MCF 10A (cell line): ENCODE measurements around the gene OR6V1. TPM values are rescaled to one million over a fixed set of nuclear protein-coding genes. Genes with fewer than 3 reads are reported as not detected.

ENCODE experiments used
- BruUV-seq: library from RNA; stranded (reverse); fragments of 400-500 nt; replicated peaks from 2 replicates; lab custom pipeline; 2021; lab: Mats Ljungman, UMichigan
- CTCF ChIA-PET: fragments of 300-600 bp; sonication (Branson Sonifier 250); formaldehyde crosslinking; extraction: SDS; loops from one replicate; lab custom pipeline; 2021; ENCODE audit warnings: antibody characterized with exemption, inconsistent platforms; lab: Yijun Ruan, JAX
- POLR2A ChIA-PET: fragments of 300-600, 350-650 bp; sonication (Branson Sonifier 250); formaldehyde crosslinking; extraction: SDS; loops from one replicate; lab custom pipeline; 2020; ENCODE audit warnings: antibody characterized with exemption, inconsistent platforms; lab: Yijun Ruan, JAX
- DNase-seq: peaks from one replicate; pipeline ENCODE4 v3.0.0-alpha.2; 2018; ENCODE audit not compliant: unreplicated experiment
- H3K27ac Mint-ChIP-seq: one replicate; pipeline ENCODE4 v1.8.0; 2022; ENCODE audit warnings: mild to moderate bottlenecking, low read depth, mixed read lengths; ENCODE audit not compliant: unreplicated experiment
- H3K27me3 Mint-ChIP-seq: one replicate; pipeline ENCODE4 v1.8.0; 2022; ENCODE audit warnings: mixed read lengths; ENCODE audit not compliant: insufficient read depth, unreplicated experiment
- H3K36me3 Mint-ChIP-seq: one replicate; pipeline ENCODE4 v1.8.0; 2022; ENCODE audit warnings: mild to moderate bottlenecking, moderate library complexity, mixed read lengths; ENCODE audit not compliant: insufficient read depth, unreplicated experiment
- H3K4me1 Mint-ChIP-seq: one replicate; pipeline ENCODE4 v1.8.0; 2022; ENCODE audit warnings: mixed read lengths; ENCODE audit not compliant: insufficient read depth, unreplicated experiment
- H3K4me3 Mint-ChIP-seq: one replicate; pipeline ENCODE4 v1.8.0; 2022; ENCODE audit warnings: mild to moderate bottlenecking, moderate library complexity, mixed read lengths; ENCODE audit not compliant: unreplicated experiment
- H3K9me3 Mint-ChIP-seq: one replicate; pipeline ENCODE4 v1.8.0; 2022; ENCODE audit warnings: mixed read lengths; ENCODE audit not compliant: unreplicated experiment
- CTCF ChIP-seq: fragments of 200-600 bp; IDR thresholded peaks from one replicate; pipeline ENCODE4 v1.8.0; 2022; ENCODE audit warnings: antibody characterized with exemption, mild to moderate bottlenecking; ENCODE audit not compliant: unreplicated experiment
- intact Hi-C: fragments of 100-400 bp; cut with micrococcal nuclease; formaldehyde crosslinking; loops from 2 replicates; pipeline ENCODE4 v1.14.1; 2022
- total RNA-seq: library from RNA; stranded (reverse); gene quantifications from 2 replicates; pipeline ENCODE4 v1.2.3, GENCODE V29; 2022

The OR6V1 gene
- total RNA-seq, 1 experiment from 2014 or later, result not detected

- no peak for TF ChIP-seq CTCF
- no peaks in the 10 kb centered on the region for H3K9me3 Mint-ChIP-seq
- BruUV-seq, result no TSS peak
- no peak overlapping the region for H3K4me3 Mint-ChIP-seq
- ChIA-PET POLR2A (no interaction called here), CTCF (interaction anchor here (0.6 to 0.7 kb wide), 5 partner anchors 11 to 1686 kb away, joined by 3 to 4 read pairs (median 3); no protein-coding TSS in a partner anchor)
- peaks cover 15% of the 10 kb centered on the region for H3K27me3 Mint-ChIP-seq
- no peaks in the 10 kb centered on the region for H3K4me1 Mint-ChIP-seq
- intact Hi-C loops, result no loop called here
- no peak for DNase-seq
- no peak overlapping the region for H3K27ac Mint-ChIP-seq
- no peaks in the 10 kb centered on the region for H3K36me3 Mint-ChIP-seq
Measured at GRCh38 chr7:143042790-143043271, 9.3 kb upstream of the OR6V1 start.

GRCh38 chr7:143043391-143043790, 8.8 kb upstream of the OR6V1 start:
- Mint-ChIP-seq H3K4me1 (no peaks in the 10 kb centered on the region), H3K27me3 (peaks cover 15% of the 10 kb centered on the region), H3K4me3 (no peak overlapping the region), H3K36me3 (no peaks in the 10 kb centered on the region), H3K27ac (no peak overlapping the region), H3K9me3 (no peaks in the 10 kb centered on the region)
- ChIA-PET CTCF (interaction anchor here (0.6 to 1.4 kb wide), 6 partner anchors 10 to 1686 kb away, joined by 3 to 6 read pairs (median 3); no protein-coding TSS in a partner anchor), POLR2A (no interaction called here)
- no peak for DNase-seq
- BruUV-seq, result no TSS peak
- intact Hi-C loops, result no loop called here
- TF ChIP-seq CTCF, result no peak

- BruUV-seq, result no TSS peak
- H3K27me3 Mint-ChIP-seq, result peaks cover 15% of the 10 kb centered on the region
- CTCF ChIA-PET, result interaction anchor here (0.8 to 1.3 kb wide), 3 partner anchors 9 to 169 kb away, joined by 3 to 4 read pairs (median 3); no protein-coding TSS in a partner anchor
Measured at GRCh38 chr7:143046426-143046851, 5.7 kb upstream of the OR6V1 start.

GRCh38 chr7:143047326-143047725, 4.8 kb upstream of the OR6V1 start:
- ChIA-PET POLR2A (no interaction called here), CTCF (interaction anchor here (1.3 kb wide), 1 partner anchor 168 kb away, joined by 4 read pairs; no protein-coding TSS in a partner anchor)
- BruUV-seq, result no TSS peak
- intact Hi-C loops, result no loop called here
- no peak overlapping the region for H3K27ac Mint-ChIP-seq
- no peaks in the 10 kb centered on the region for H3K4me1 Mint-ChIP-seq
- TF ChIP-seq CTCF, result no peak
- peaks cover 7% of the 10 kb centered on the region for H3K9me3 Mint-ChIP-seq
- no peak for DNase-seq
- H3K27me3 Mint-ChIP-seq, result peaks cover 21% of the 10 kb centered on the region
- H3K4me3 Mint-ChIP-seq, result no peak overlapping the region
- no peaks in the 10 kb centered on the region for H3K36me3 Mint-ChIP-seq

More at GRCh38 chr7:143046426-143046851, 5.7 kb upstream of the OR6V1 start:
- Mint-ChIP-seq H3K36me3 (no peaks in the 10 kb centered on the region), H3K27ac (no peak overlapping the region), H3K4me1 (no peaks in the 10 kb centered on the region), H3K4me3 (no peak overlapping the region), H3K9me3 (no peaks in the 10 kb centered on the region)
- POLR2A ChIA-PET, result no interaction called here
- intact Hi-C loops, result no loop called here
- no peak for TF ChIP-seq CTCF
- DNase-seq, result no peak
